Esophagus squamous epithelium (tissue), 4 donors: ENCODE measurements around the gene TPT1.
"Not testable (repeated sequence)": the region's sequence is repeated elsewhere in the genome, so short reads cannot be mapped to it uniquely, and the experiment has no call there.

Experiments
- POLR2A ChIP-seq, 4 donors: fragments of 450-650 bp; IDR thresholded peaks; one replicate each; pipeline ENCODE4 v1.6.1; 2017; ENCODE audit warnings: antibody characterized with exemption in 4 of 4, mild to moderate bottlenecking in 4 of 4, moderate library complexity in 3 of 4
- TF ChIP-seq, protein P1 (sequence below), 6 experiments: fragments of 450-650 bp in 4 of 6; fragments of 200-600 bp in 2 of 6; sonication (generic) in 2 of 6; IDR thresholded peaks; one replicate each; pipeline ENCODE4 v1.5.1; 2016 to 2019; ENCODE audit warnings: antibody characterized with exemption in 6 of 6, mild to moderate bottlenecking in 4 of 6, moderate library complexity in 4 of 6

DNA sequence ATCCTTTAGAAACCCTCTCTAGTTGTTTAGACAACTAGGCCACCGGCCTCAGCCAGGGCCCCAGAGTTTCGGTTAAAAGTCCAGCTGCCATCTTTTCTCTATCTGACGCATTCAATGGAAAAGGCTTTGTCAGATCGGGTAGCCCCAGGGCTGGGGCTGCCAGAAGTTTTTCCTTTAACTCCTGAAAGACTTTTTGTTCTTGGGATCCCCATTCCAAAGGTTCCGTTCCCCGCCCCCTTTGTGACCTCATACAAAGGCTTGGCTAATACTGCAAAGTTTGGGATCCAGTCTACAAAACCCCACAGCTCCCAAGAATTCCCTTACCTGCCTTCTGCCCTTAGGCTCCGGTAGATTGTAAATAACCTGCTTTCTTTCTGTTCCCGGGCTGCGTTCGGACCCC is 38.5 kb upstream of the TPT1 start:
- TF ChIP-seq, protein P1, sequence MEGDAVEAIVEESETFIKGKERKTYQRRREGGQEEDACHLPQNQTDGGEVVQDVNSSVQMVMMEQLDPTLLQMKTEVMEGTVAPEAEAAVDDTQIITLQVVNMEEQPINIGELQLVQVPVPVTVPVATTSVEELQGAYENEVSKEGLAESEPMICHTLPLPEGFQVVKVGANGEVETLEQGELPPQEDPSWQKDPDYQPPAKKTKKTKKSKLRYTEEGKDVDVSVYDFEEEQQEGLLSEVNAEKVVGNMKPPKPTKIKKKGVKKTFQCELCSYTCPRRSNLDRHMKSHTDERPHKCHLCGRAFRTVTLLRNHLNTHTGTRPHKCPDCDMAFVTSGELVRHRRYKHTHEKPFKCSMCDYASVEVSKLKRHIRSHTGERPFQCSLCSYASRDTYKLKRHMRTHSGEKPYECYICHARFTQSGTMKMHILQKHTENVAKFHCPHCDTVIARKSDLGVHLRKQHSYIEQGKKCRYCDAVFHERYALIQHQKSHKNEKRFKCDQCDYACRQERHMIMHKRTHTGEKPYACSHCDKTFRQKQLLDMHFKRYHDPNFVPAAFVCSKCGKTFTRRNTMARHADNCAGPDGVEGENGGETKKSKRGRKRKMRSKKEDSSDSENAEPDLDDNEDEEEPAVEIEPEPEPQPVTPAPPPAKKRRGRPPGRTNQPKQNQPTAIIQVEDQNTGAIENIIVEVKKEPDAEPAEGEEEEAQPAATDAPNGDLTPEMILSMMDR (IDR thresholded peaks at IDR 0.05), result not testable (repeated sequence)
- TF ChIP-seq POLR2A (IDR thresholded peaks at IDR 0.05), result not testable (repeated sequence)
